Neural cell (in vitro differentiated cells): ENCODE results near the gene ZNF662. TPM values are rescaled to one million over a fixed set of nuclear protein-coding genes. Genes with fewer than 3 reads are reported as not detected.

Source experiments
- H2AFZ ChIP-seq: fragments of 200-600, 300-800 bp; sonication (generic), shearing (Covaris generic); 2 replicates; pipeline ENCODE4 v1.6.0; 2014; ENCODE audit warnings: low read depth, mild to moderate bottlenecking, antibody characterized with exemption, low read length, moderate library complexity
- H3F3A ChIP-seq: fragments of 200-600 bp; shearing (Covaris generic); 2 replicates; pipeline ENCODE4 v1.6.1; 2016; ENCODE audit warnings: mild to moderate bottlenecking, moderate library complexity, mixed read lengths, antibody characterized with exemption, low read length; ENCODE audit not compliant: insufficient read depth, poor library complexity, severe bottlenecking
- H3K27ac ChIP-seq: fragments of 200-600, 300-800 bp; sonication (generic), shearing (Covaris generic); 2 replicates; pipeline ENCODE4 v1.5.1; 2014; ENCODE audit warnings: mild to moderate bottlenecking, low read length, moderate library complexity
- H3K27me3 ChIP-seq: fragments of 300-800, 200-600 bp; sonication (generic), shearing (Covaris generic); 2 replicates; pipeline ENCODE4 v1.6.0; 2014; ENCODE audit warnings: mild to moderate bottlenecking, low read depth, low read length, moderate library complexity; ENCODE audit not compliant: insufficient read depth
- H3K36me3 ChIP-seq: fragments of 300-800, 200-600 bp; sonication (generic), shearing (Covaris generic); 2 replicates; pipeline ENCODE4 v1.5.1; 2014; ENCODE audit warnings: mild to moderate bottlenecking, antibody characterized with exemption, low read length, moderate library complexity; ENCODE audit not compliant: insufficient read depth
- H3K4me2 ChIP-seq: fragments of 300-800, 200-600 bp; sonication (generic), shearing (Covaris generic); 2 replicates; pipeline ENCODE4 v1.6.0; 2014; ENCODE audit warnings: mild to moderate bottlenecking, low read length
- H3K4me3 ChIP-seq: fragments of 300-800, 200-600 bp; sonication (generic), shearing (Covaris generic); 2 replicates; pipeline ENCODE4 v1.5.1; 2014; ENCODE audit warnings: mild to moderate bottlenecking, low read length, moderate library complexity
- H3K79me2 ChIP-seq: fragments of 200-600 bp; shearing (Covaris generic); replicated peaks from 2 replicates; pipeline ENCODE4 v1.6.0; 2014; ENCODE audit warnings: mild to moderate bottlenecking, low read length, moderate library complexity; ENCODE audit not compliant: insufficient read depth
- H3K9ac ChIP-seq: fragments of 300-800, 200-600 bp; sonication (generic), shearing (Covaris generic); 2 replicates; pipeline ENCODE4 v1.6.1; 2016; ENCODE audit warnings: mild to moderate bottlenecking, low read length, mixed read lengths
- H3K9me2 ChIP-seq: fragments of 200-600 bp; shearing (Covaris generic); 2 replicates; pipeline ENCODE4 v1.6.1; 2016; ENCODE audit warnings: mild to moderate bottlenecking, low read length, mixed read lengths; ENCODE audit not compliant: insufficient read depth
- H3K9me3 ChIP-seq: fragments of 200-600, 300-800 bp; sonication (generic), shearing (Covaris generic); 2 replicates; pipeline ENCODE4 v1.6.1; 2016; ENCODE audit warnings: mild to moderate bottlenecking, mixed run types, low read length, moderate library complexity, mixed read lengths
- H4K20me1 ChIP-seq: fragments of 200-600 bp; shearing (Covaris generic); 2 replicates; pipeline ENCODE4 v1.6.1; 2016; ENCODE audit warnings: mild to moderate bottlenecking, mixed run types; ENCODE audit not compliant: insufficient read depth
- EP300 ChIP-seq: fragments of 450-650 bp; conservative IDR thresholded peaks from 2 replicates; pipeline ENCODE4 v1.6.1; 2014; ENCODE audit warnings: antibody characterized with exemption, mild to moderate bottlenecking, moderate library complexity; ENCODE audit not compliant: poor library complexity, severe bottlenecking
- EZH2 ChIP-seq: fragments of 200-600, 300-800 bp; shearing (Covaris generic), sonication (generic); IDR thresholded peaks from 2 replicates; pipeline ENCODE4 v1.6.1; 2014; ENCODE audit warnings: antibody characterized with exemption, low read length, borderline replicate concordance, mild to moderate bottlenecking; ENCODE audit not compliant: insufficient read depth, poor library complexity, severe bottlenecking
- MXI1 ChIP-seq: fragments of 450-650 bp; conservative IDR thresholded peaks from 2 replicates; pipeline ENCODE4 v1.6.1; 2014; ENCODE audit warnings: antibody characterized with exemption, mild to moderate bottlenecking; ENCODE audit not compliant: poor library complexity, severe bottlenecking
- POLR2AphosphoS5 ChIP-seq: IDR thresholded peaks from 2 replicates; pipeline ENCODE4 v1.6.1; 2012
- RAD21 ChIP-seq: fragments of 450-650 bp; conservative IDR thresholded peaks from 2 replicates; pipeline ENCODE4 v1.6.1; 2014; ENCODE audit warnings: antibody characterized with exemption, mild to moderate bottlenecking, moderate library complexity
- REST ChIP-seq: IDR thresholded peaks from 2 replicates; pipeline ENCODE4 v1.6.1; 2012; ENCODE audit warnings: borderline replicate concordance
- SMC3 ChIP-seq: fragments of 450-650 bp; conservative IDR thresholded peaks from 2 replicates; pipeline ENCODE4 v1.6.1; 2014; ENCODE audit warnings: antibody characterized with exemption, mild to moderate bottlenecking, moderate library complexity; ENCODE audit not compliant: poor library complexity
- TAF1 ChIP-seq: IDR thresholded peaks from 2 replicates; pipeline ENCODE4 v1.6.1; 2012; ENCODE audit warnings: low read depth
- polyA plus RNA-seq: library from polyadenylated mRNA; depleted of rRNA; stranded (reverse); fragments of >200 nt; gene quantifications from 2 replicates; pipeline ENCODE4 v1.2.3, GENCODE V29; 2014
- TF ChIP-seq, protein P1 (sequence below): fragments of 450-650 bp; IDR thresholded peaks from 2 replicates; pipeline ENCODE4 v1.5.1; 2014; ENCODE audit warnings: antibody characterized with exemption, mild to moderate bottlenecking, moderate library complexity; ENCODE audit not compliant: poor library complexity, severe bottlenecking

ZNF662 gene
- polyA plus RNA-seq, 1 donor from 2014 or later = not detected

DNA sequence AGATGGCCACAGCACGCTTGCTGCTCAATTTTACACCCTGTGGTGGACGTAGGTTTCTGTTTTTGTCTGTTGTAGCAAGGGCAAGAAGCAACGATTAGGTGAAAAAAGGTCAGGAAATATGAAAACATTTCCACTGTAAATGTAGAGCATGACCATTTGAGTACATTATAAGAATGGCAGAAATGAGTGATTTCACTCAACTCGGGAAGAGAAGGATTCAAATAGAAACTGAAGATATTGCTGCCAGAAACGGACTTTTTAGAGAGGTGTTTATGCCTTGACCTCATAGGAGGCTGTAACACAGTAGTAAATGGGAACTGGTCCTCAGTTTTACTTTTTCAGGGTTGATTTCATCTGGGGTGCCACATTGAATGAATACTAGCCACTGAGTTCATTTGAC is 40.1 kb downstream of the ZNF662 start:
- no peaks in the 10 kb centered on the region for H3K9me3 ChIP-seq
- no peaks in the 10 kb centered on the region for H3K9me2 ChIP-seq
- TF ChIP-seq EZH2 = no peak
- no peak for TF ChIP-seq REST
- TF ChIP-seq SMC3 = no peak
- TF ChIP-seq, protein P1, sequence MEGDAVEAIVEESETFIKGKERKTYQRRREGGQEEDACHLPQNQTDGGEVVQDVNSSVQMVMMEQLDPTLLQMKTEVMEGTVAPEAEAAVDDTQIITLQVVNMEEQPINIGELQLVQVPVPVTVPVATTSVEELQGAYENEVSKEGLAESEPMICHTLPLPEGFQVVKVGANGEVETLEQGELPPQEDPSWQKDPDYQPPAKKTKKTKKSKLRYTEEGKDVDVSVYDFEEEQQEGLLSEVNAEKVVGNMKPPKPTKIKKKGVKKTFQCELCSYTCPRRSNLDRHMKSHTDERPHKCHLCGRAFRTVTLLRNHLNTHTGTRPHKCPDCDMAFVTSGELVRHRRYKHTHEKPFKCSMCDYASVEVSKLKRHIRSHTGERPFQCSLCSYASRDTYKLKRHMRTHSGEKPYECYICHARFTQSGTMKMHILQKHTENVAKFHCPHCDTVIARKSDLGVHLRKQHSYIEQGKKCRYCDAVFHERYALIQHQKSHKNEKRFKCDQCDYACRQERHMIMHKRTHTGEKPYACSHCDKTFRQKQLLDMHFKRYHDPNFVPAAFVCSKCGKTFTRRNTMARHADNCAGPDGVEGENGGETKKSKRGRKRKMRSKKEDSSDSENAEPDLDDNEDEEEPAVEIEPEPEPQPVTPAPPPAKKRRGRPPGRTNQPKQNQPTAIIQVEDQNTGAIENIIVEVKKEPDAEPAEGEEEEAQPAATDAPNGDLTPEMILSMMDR = no peak
- no peak overlapping the region for H2AFZ ChIP-seq
- no peaks in the 10 kb centered on the region for H3K36me3 ChIP-seq
- no peak overlapping the region for H3K9ac ChIP-seq
- no peaks in the 10 kb centered on the region for H3F3A ChIP-seq
- no peak overlapping the region for H3K4me3 ChIP-seq
- no peak overlapping the region for H3K4me2 ChIP-seq
- no peaks in the 10 kb centered on the region for H3K79me2 ChIP-seq
- no peaks in the 10 kb centered on the region for H4K20me1 ChIP-seq
- H3K27me3 ChIP-seq = no peaks in the 10 kb centered on the region
- H3K27ac ChIP-seq = no peak overlapping the region

- no peaks in the 10 kb centered on the region for H3F3A ChIP-seq
- H3K27ac ChIP-seq = no peak overlapping the region
- H3K4me2 ChIP-seq = no peak overlapping the region
- no peaks in the 10 kb centered on the region for H3K9me2 ChIP-seq
- H2AFZ ChIP-seq = no peak overlapping the region
- H3K27me3 ChIP-seq = no peaks in the 10 kb centered on the region
- TF ChIP-seq SMC3 (no peak), RAD21 (no peak), POLR2AphosphoS5 (no peak), EZH2 (no peak)
- TF ChIP-seq, protein P1 = peak; percentile 37
- no peaks in the 10 kb centered on the region for H3K36me3 ChIP-seq
- no peaks in the 10 kb centered on the region for H4K20me1 ChIP-seq
- no peak overlapping the region for H3K9ac ChIP-seq
- H3K4me3 ChIP-seq = no peak overlapping the region
- no peaks in the 10 kb centered on the region for H3K79me2 ChIP-seq
- no peaks in the 10 kb centered on the region for H3K9me3 ChIP-seq
Measured at GRCh38 chr3:42957573-42957972, 51.6 kb downstream of the ZNF662 start.

DNA sequence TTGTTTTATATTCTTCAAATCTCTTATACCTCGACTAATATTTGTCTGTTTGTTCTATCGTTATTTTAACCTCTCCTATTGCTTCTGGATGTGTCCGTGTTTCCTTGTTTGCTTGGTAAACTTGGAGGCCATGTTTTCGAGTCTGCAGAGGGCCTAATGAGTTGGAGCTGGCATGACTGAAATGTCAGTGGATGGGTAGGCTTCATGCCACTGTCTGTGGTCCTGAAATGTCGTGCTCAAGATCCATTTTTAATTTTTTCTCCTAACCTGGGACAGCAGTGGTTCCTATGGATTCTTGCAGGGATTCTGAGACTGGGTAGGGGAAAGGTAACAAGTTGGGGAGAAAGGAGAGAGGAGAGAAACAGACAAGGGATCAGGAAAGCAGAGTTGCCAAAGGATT is 54.3 kb downstream of the ZNF662 start:
- H3K27ac ChIP-seq = no peak overlapping the region
- no peaks in the 10 kb centered on the region for H3K9me3 ChIP-seq
- H3K9ac ChIP-seq = no peak overlapping the region
- H3F3A ChIP-seq = no peaks in the 10 kb centered on the region
- no peaks in the 10 kb centered on the region for H4K20me1 ChIP-seq
- H3K36me3 ChIP-seq = no peaks in the 10 kb centered on the region
- no peaks in the 10 kb centered on the region for H3K9me2 ChIP-seq
- H3K4me3 ChIP-seq = no peak overlapping the region
- H3K4me2 ChIP-seq = no peak overlapping the region
- no peak overlapping the region for H2AFZ ChIP-seq
- H3K27me3 ChIP-seq = no peaks in the 10 kb centered on the region
- H3K79me2 ChIP-seq = no peaks in the 10 kb centered on the region
- TF ChIP-seq MXI1 = no peak
- no peak for TF ChIP-seq SMC3
- TF ChIP-seq REST = no peak
- TF ChIP-seq EP300 = no peak
- no peak for TF ChIP-seq TAF1
- TF ChIP-seq RAD21 = no peak
- TF ChIP-seq, protein P1 = no peak
- no peak for TF ChIP-seq EZH2
